Common myeloid progenitor, CD34-positive (primary cell): ENCODE results near the gene KAZN.

Experiments used
- CTCF ChIA-PET: fragments of 350-600 bp; sonication (Branson Sonifier 250); formaldehyde crosslinking; loops from one replicate; lab custom pipeline; 2021; ENCODE audit warnings: antibody characterized with exemption; lab: Charles Lee
- POLR2A ChIA-PET: fragments of 350-600 bp; sonication (Branson Sonifier 250); formaldehyde crosslinking; loops from one replicate; lab custom pipeline; 2021; ENCODE audit warnings: antibody characterized with exemption; lab: Charles Lee
- DNase-seq, 3 donors: peaks; one replicate each; pipeline versions ENCODE4 v3.0.0 to v3.0.0-alpha.2; 2013
- H3K27ac ChIP-seq, 2 experiments: 1 replicate in 1 of 2; 2 replicates in 1 of 2; pipeline ENCODE4 v1.7.0; 2013; ENCODE audit warnings: inconsistent platforms in 2 of 2, low read length in 2 of 2, mild to moderate bottlenecking in 2 of 2, low read depth in 1 of 2, moderate library complexity in 1 of 2; ENCODE audit not compliant: severe bottlenecking in 2 of 2, insufficient read depth in 1 of 2, poor library complexity in 1 of 2
- H3K27me3 ChIP-seq, 5 experiments: replicated peaks in 2 of 5; 1 replicate in 3 of 5; 2 replicates in 2 of 5; pipeline versions ENCODE4 v1.6.1 to v1.7.0; 2013; ENCODE audit warnings: low read length in 4 of 5, mild to moderate bottlenecking in 2 of 5, moderate library complexity in 2 of 5, inconsistent platforms in 1 of 5; ENCODE audit not compliant: insufficient read depth in 5 of 5, control insufficient read depth in 4 of 5
- H3K36me3 ChIP-seq, 4 experiments: 1 replicate in 2 of 4; 2 replicates in 2 of 4; pipeline versions ENCODE4 v1.6.1 to v1.7.0; 2013; ENCODE audit warnings: low read length in 3 of 4, control low read depth in 1 of 4, mild to moderate bottlenecking in 1 of 4; ENCODE audit not compliant: control insufficient read depth in 4 of 4, insufficient read depth in 4 of 4
- H3K4me1 ChIP-seq, 4 experiments: 1 replicate in 3 of 4; 2 replicates in 1 of 4; pipeline versions ENCODE4 v1.6.1 to v1.7.1; 2013; ENCODE audit warnings: low read length in 3 of 4, mild to moderate bottlenecking in 3 of 4, control low read depth in 1 of 4, inconsistent platforms in 1 of 4, moderate library complexity in 1 of 4; ENCODE audit not compliant: control insufficient read depth in 4 of 4, insufficient read depth in 4 of 4; ENCODE audit errors: control extremely low read depth in 1 of 4
- H3K4me3 ChIP-seq, 7 experiments: 1 replicate in 4 of 7; 2 replicates in 3 of 7; pipeline versions ENCODE4 v1.5.1 to v1.7.0; 2013; ENCODE audit warnings: mild to moderate bottlenecking in 7 of 7, low read length in 6 of 7, moderate library complexity in 6 of 7, inconsistent platforms in 2 of 7, low read depth in 2 of 7, control low read depth in 1 of 7; ENCODE audit not compliant: insufficient read depth in 4 of 7, control insufficient read depth in 1 of 7; ENCODE audit errors: extremely low read depth in 1 of 7
- H3K9me3 ChIP-seq, 5 experiments: 1 replicate in 4 of 5; 2 replicates in 1 of 5; pipeline versions ENCODE4 v1.6.1 to v1.7.1; 2013; ENCODE audit warnings: low read length in 4 of 5, mild to moderate bottlenecking in 2 of 5, inconsistent platforms in 1 of 5, low read depth in 1 of 5, moderate library complexity in 1 of 5; ENCODE audit not compliant: control insufficient read depth in 4 of 5, insufficient read depth in 2 of 5; ENCODE audit errors: control extremely low read depth in 1 of 5
- WGBS: methylation state at CpG from one replicate; pipeline ENCODE4 v1.1.5; 2013; ENCODE audit not compliant: insufficient coverage; 5-methylcytosine and 5-hydroxymethylcytosine counted together

Gene KAZN

GRCh38 chr1:14677292-14677971 lies 78.9 kb downstream of the KAZN start:
- Histone ChIP-seq H3K4me3 (no peak overlapping the region), H3K27ac (no peak overlapping the region), H3K4me1 (no peaks in the 10 kb centered on the region), H3K36me3 (no peaks in the 10 kb centered on the region), H3K27me3 (no peaks in the 10 kb centered on the region), H3K9me3 (peaks cover 0 to 6% (median 0%) of the 10 kb centered on the region in 5 experiments)
- CTCF ChIA-PET: no interaction called here
- WGBS: 96% methylated on average over 3 of the region's 3 CpGs
- POLR2A ChIA-PET: no interaction called here
- DNase-seq: no peak

- WGBS: 93% methylated on average over 10 of the region's 13 CpGs
These were observed 79.6 kb downstream of the KAZN start for GRCh38 chr1:14678011-14678638.

DNA sequence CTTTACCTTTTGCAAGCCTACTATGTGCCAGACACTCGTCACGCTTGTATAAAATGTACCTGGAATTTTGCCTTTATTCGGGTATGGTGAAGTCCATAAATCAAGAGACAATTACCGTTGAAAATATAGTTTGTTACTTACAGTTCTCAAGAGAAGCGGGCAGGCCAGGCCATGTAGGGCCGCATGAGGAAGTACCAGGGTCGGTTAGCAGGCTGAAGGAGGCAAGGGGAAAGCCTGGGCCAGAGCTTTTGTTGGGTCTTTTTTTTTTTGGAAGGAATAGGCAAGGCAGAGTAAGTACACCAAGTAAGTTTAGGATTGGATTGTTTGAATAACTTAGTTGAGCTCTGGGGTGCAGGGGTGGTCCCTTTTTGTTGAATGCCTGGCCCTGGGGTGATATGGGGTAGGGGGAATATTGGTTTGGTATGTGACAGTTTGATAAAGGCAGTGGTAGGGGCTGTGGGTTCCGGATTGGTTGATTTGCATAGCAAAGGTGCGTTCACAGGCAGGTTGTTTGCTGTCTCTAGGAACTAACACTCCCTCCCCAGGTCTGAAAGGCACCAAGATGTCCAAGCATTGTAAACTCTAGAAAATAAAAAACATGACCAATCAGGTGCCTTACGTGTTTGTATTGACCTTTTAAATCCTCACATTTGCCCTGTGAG lies 80.7 kb downstream of the KAZN start:
- Histone ChIP-seq H3K27me3 (peaks cover 0 to 4% (median 0%) of the 10 kb centered on the region in 5 experiments), H3K27ac (no peak overlapping the region), H3K4me3 (no peak overlapping the region), H3K4me1 (no peaks in the 10 kb centered on the region), H3K36me3 (no peaks in the 10 kb centered on the region), H3K9me3 (peaks cover 0 to 6% (median 0%) of the 10 kb centered on the region in 5 experiments)
- peak in 1 of 3 donors; percentile 15 for DNase-seq
- WGBS: 73% methylated on average over 9 of the region's 10 CpGs
- ChIA-PET CTCF (no interaction called here), POLR2A (interaction anchor here (0.6 kb wide), 1 partner anchor 18 kb away, joined by 4 read pairs; no protein-coding TSS in a partner anchor)

More at GRCh38 chr1:14678011-14678638, 79.6 kb downstream of the KAZN start:
- ChIA-PET CTCF (no interaction called here), POLR2A (no interaction called here)
- Histone ChIP-seq H3K27me3 (peaks cover 0 to 1% (median 0%) of the 10 kb centered on the region in 5 experiments), H3K36me3 (no peaks in the 10 kb centered on the region), H3K27ac (no peak overlapping the region), H3K4me3 (no peak overlapping the region), H3K4me1 (no peaks in the 10 kb centered on the region), H3K9me3 (peaks cover 0 to 6% (median 0%) of the 10 kb centered on the region in 5 experiments)
- no peak for DNase-seq

DNA sequence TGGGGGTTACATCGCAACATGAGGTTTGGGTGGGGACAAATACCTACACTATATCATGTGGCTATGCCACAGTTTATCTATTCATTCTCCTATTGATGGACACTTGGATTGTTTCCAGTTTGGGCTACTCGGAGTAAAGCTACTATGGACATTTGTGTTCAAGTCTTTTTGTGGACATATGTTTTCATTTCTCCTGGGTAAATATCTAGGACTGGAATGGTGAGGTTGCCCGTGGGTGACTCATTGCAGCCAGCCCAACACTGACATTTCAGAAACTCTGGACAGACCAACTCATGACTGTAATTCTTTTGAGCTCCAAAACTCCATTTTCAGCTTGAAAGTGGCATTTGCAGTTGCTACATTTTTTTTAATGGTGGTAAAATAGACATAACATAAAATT lies 82.7 kb downstream of the KAZN start:
- CTCF ChIA-PET: interaction anchor here (1.4 kb wide), 1 partner anchor 9 kb away, joined by 4 read pairs; no protein-coding TSS in a partner anchor
- peaks cover 0 to 4% (median 0%) of the 10 kb centered on the region in 5 experiments for H3K27me3 ChIP-seq
- WGBS: 100% methylated on average over 1 of the region's 3 CpGs
- no peak for DNase-seq
- H3K9me3 ChIP-seq: peaks cover 0 to 18% (median 5%) of the 10 kb centered on the region in 5 experiments
- POLR2A ChIA-PET: no interaction called here
- H3K4me3 ChIP-seq: no peak overlapping the region
- H3K4me1 ChIP-seq: no peaks in the 10 kb centered on the region
- no peaks in the 10 kb centered on the region for H3K36me3 ChIP-seq
- no peak overlapping the region for H3K27ac ChIP-seq

GRCh38 chr1:14682941-14683621 lies 84.6 kb downstream of the KAZN start:
- WGBS: 76% methylated on average over 13 of the region's 15 CpGs
- H3K27me3 ChIP-seq: peaks cover 0 to 4% (median 0%) of the 10 kb centered on the region in 5 experiments
- no peak overlapping the region for H3K4me3 ChIP-seq
- DNase-seq: no peak
- H3K4me1 ChIP-seq: no peaks in the 10 kb centered on the region
- ChIA-PET CTCF (no interaction called here), POLR2A (no interaction called here)
- no peaks in the 10 kb centered on the region for H3K36me3 ChIP-seq
- peaks cover 0 to 11% (median 5%) of the 10 kb centered on the region in 5 experiments for H3K9me3 ChIP-seq
- H3K27ac ChIP-seq: no peak overlapping the region

GRCh38 chr1:14685078-14685477 lies 86.6 kb downstream of the KAZN start:
- CTCF ChIA-PET: interaction anchor here (1.2 kb wide), 1 partner anchor 21 kb away, joined by 5 read pairs; no protein-coding TSS in a partner anchor
- POLR2A ChIA-PET: no interaction called here
- Histone ChIP-seq H3K9me3 (peaks cover 0 to 11% (median 5%) of the 10 kb centered on the region in 5 experiments), H3K4me1 (no peaks in the 10 kb centered on the region), H3K4me3 (no peak overlapping the region), H3K36me3 (no peaks in the 10 kb centered on the region), H3K27me3 (peaks cover 0 to 7% (median 0%) of the 10 kb centered on the region in 5 experiments), H3K27ac (no peak overlapping the region)
- WGBS: 100% methylated on average over 3 of the region's 3 CpGs
- DNase-seq: no peak
